Uterus (tissue), 2 donors: ENCODE measurements around the gene EHD1.

ENCODE experiments used
- CTCF ChIP-seq, 4 experiments: fragments of 200-600 bp in 2 of 4; fragments of 450-650 bp in 2 of 4; sonication (generic) in 2 of 4; IDR thresholded peaks; one replicate each; pipeline ENCODE4 v1.5.1; 2016 to 2019; ENCODE audit warnings: antibody characterized with exemption in 4 of 4, mild to moderate bottlenecking in 2 of 4, moderate library complexity in 1 of 4
- POLR2A ChIP-seq, 2 donors: fragments of 450-650 bp; IDR thresholded peaks; one replicate each; pipeline ENCODE4 v1.6.1; 2016; ENCODE audit warnings: antibody characterized with exemption in 2 of 2, mild to moderate bottlenecking in 1 of 2, moderate library complexity in 1 of 2

- no peak for TF ChIP-seq CTCF (IDR thresholded peaks at IDR 0.05)
- TF ChIP-seq POLR2A (IDR thresholded peaks at IDR 0.05): no peak
Measured at GRCh38 chr11:64853709-64854108, 24.7 kb downstream of the EHD1 start.
